CD4-positive, CD25-positive, alpha-beta regulatory T cell (primary cell): ENCODE measurements around the gene C16orf95. TPM values are rescaled to one million over a fixed set of nuclear protein-coding genes. Genes with fewer than 3 reads are reported as not detected.
A peak's percentile ranks its signal among the peaks of the same experiment; 100 is the strongest.

ENCODE experiments used
- ATAC-seq, 2 donors: fragments of 150-1000 bp; cut with Tn5 transposase; one replicate each; pipeline ENCODE4 v1.10.0; 2021; ENCODE audit warnings: low read depth in 2 of 2, moderate number of reproducible peaks in 2 of 2, moderate library complexity in 1 of 2
- DNase-seq, 3 donors: peaks; one replicate each; pipeline versions ENCODE4 v3.0.0 to v3.0.0-alpha.2; 2012 to 2022; ENCODE audit warnings: mixed read lengths in 1 of 3
- H3K27ac ChIP-seq: one replicate; pipeline ENCODE4 v1.7.0; 2013; ENCODE audit warnings: mild to moderate bottlenecking, low read length; ENCODE audit not compliant: insufficient read depth, poor library complexity, severe bottlenecking
- H3K27me3 ChIP-seq: one replicate; pipeline ENCODE4 v1.7.0; 2013; ENCODE audit warnings: low read length; ENCODE audit not compliant: control insufficient read depth, insufficient read depth
- H3K36me3 ChIP-seq: one replicate; pipeline ENCODE4 v1.7.0; 2013; ENCODE audit warnings: mild to moderate bottlenecking, low read length, moderate library complexity; ENCODE audit not compliant: control insufficient read depth, insufficient read depth
- H3K4me1 ChIP-seq: 2 replicates; pipeline ENCODE4 v1.7.0; 2013; ENCODE audit warnings: mild to moderate bottlenecking, low read length; ENCODE audit not compliant: insufficient read depth, control insufficient read depth, poor library complexity, severe bottlenecking
- H3K4me3 ChIP-seq: one replicate; pipeline ENCODE4 v1.7.0; 2013; ENCODE audit warnings: low read depth, mild to moderate bottlenecking, low read length, moderate library complexity
- H3K9me3 ChIP-seq, 2 experiments: 1 replicate in 1 of 2; 2 replicates in 1 of 2; pipeline ENCODE4 v1.7.0; 2013; ENCODE audit warnings: low read length in 2 of 2, mild to moderate bottlenecking in 1 of 2, moderate library complexity in 1 of 2; ENCODE audit not compliant: control insufficient read depth in 2 of 2
- H3K27ac Mint-ChIP-seq, 3 donors: one replicate each; pipeline ENCODE4 v1.8.0; 2020 to 2022; ENCODE audit warnings: mild to moderate bottlenecking in 3 of 3, mixed read lengths in 3 of 3, moderate library complexity in 2 of 3
- H3K27me3 Mint-ChIP-seq: one replicate; pipeline ENCODE4 v1.8.0; 2022; ENCODE audit warnings: mild to moderate bottlenecking, mixed read lengths
- H3K36me3 Mint-ChIP-seq: one replicate; pipeline ENCODE4 v1.8.0; 2020; ENCODE audit warnings: mixed read lengths
- H3K4me1 Mint-ChIP-seq, 4 donors: one replicate each; pipeline ENCODE4 v1.8.0; 2020 to 2022; ENCODE audit warnings: mixed read lengths in 4 of 4, mild to moderate bottlenecking in 1 of 4
- H3K4me3 Mint-ChIP-seq, 4 donors: one replicate each; pipeline ENCODE4 v1.8.0; 2020 to 2022; ENCODE audit warnings: mild to moderate bottlenecking in 4 of 4, mixed read lengths in 4 of 4, moderate library complexity in 3 of 4
- H3K9me3 Mint-ChIP-seq, 7 donors: one replicate each; pipeline ENCODE4 v1.8.0; 2020 to 2022; ENCODE audit warnings: mixed read lengths in 7 of 7, mild to moderate bottlenecking in 3 of 7, moderate library complexity in 2 of 7
- polyA plus RNA-seq, 4 donors: library from polyadenylated mRNA; unstranded; fragments of 300-500 nt; fragmentation: Illumina TruSeq; gene quantifications; one replicate each; pipeline ENCODE4 v1.2.3, GENCODE V29; 2021
- total RNA-seq: library from RNA; stranded (reverse); gene quantifications from one replicate; pipeline ENCODE4 v1.2.3, GENCODE V29; 2022

C16orf95 gene
- total and polyA plus RNA-seq, 5 donors from 2014 or later, result 2.1 to 8.8 (median 2.9) TPM

DNA sequence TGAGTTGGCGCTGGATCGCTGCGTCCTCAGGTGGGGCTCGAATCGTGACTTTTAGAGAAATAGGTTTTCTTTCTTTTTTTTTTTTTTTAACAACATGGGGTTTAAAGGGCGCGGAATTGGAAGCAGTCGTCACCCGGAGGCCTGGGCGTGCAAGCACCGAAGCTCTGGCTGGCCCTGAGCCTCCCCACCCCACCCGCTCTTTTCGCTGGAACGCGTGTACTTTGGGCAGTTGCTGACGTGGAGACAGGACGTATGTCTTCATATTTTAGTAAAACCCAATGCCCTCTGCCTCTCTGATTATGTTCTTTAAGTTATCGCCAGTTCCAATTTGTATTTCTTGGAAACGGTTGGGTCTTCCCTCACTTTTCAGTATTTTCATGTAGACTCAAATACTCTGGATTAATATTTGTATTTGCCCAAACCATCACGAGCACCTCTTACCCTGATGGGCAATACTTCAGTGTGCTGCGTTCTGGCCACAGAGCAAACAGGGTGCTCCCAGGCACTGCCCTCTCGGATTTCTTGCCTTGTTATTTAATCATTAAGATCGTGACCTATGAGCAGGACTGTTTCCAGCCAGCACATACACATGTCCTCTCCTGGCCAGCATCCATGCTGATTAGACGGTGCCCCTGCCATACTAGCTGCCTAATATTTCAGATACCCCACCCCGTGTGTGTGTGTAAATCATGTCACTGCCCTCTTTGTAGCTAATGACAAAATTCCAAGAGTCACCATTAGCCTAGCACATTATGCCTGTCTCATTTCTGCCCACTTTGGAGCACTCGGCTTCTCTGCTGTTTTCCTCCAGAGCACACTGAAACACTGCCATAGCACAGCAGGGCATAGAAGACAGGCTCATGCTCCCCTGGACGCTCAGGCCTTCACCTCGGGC lies 805 bp upstream of the C16orf95 start:
- Histone ChIP-seq H3K36me3 (no peaks in the 10 kb centered on the region), H3K27ac (peak overlapping the region; percentile 82), H3K9me3 (no peaks in the 10 kb centered on the region), H3K4me1 (peaks cover 18% of the 10 kb centered on the region), H3K27me3 (no peaks in the 10 kb centered on the region), H3K4me3 (peak overlapping the region; percentile 87)
- peak; percentile 8 to 10 for ATAC-seq
- H3K4me3 Mint-ChIP-seq, result peak overlapping the region; percentile 89 to 97 (median 94)
- H3K27ac Mint-ChIP-seq, result peak overlapping the region; percentile 87 to 98 (median 91)
- no peaks in the 10 kb centered on the region for H3K27me3 Mint-ChIP-seq
- no peaks in the 10 kb centered on the region for H3K36me3 Mint-ChIP-seq
- DNase-seq, result peak in 1 of 3 donors; percentile 75
- H3K4me1 Mint-ChIP-seq, result peaks cover 7 to 23% (median 16%) of the 10 kb centered on the region in 4 donors
- H3K9me3 Mint-ChIP-seq, result no peaks in the 10 kb centered on the region

DNA sequence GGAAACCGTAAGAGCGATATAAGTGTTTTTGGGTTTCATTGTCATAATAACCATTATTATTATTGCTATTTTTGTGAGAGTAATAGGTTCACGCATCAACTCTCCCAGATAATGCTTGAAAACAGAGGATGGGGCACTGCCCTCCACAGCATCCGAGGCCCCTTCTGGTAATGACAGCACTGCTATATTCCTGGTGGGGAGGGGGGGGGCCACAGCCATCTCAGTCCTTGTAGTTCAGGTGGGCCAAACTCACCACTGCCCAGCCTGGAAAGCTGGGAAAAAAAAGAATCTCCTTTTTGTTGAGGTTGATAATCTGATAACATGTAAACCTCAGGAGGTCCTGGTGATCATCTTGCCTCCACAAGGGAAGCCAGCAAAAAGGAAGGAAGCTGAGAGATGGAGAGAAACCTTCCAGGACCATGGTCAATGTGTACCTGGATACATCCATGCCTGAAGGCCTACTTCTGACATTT lies 706 bp downstream of the C16orf95 start:
- peaks cover 18% of the 10 kb centered on the region for H3K4me1 ChIP-seq
- Mint-ChIP-seq H3K4me3 (peak overlapping the region; percentile 89 to 97 (median 94)), H3K4me1 (peaks cover 7 to 23% (median 16%) of the 10 kb centered on the region in 4 donors), H3K9me3 (no peaks in the 10 kb centered on the region), H3K36me3 (no peaks in the 10 kb centered on the region), H3K27ac (peak overlapping the region; percentile 87 to 98 (median 91)), H3K27me3 (no peaks in the 10 kb centered on the region)
- no peaks in the 10 kb centered on the region for H3K36me3 ChIP-seq
- no peaks in the 10 kb centered on the region for H3K9me3 ChIP-seq
- H3K27me3 ChIP-seq, result no peaks in the 10 kb centered on the region
- peak overlapping the region; percentile 75 for H3K4me3 ChIP-seq
- H3K27ac ChIP-seq, result peak overlapping the region; percentile 82
- DNase-seq (no peak), ATAC-seq (no peak)

- DNase-seq, result no peak
- peak overlapping the region in 1 of 4 donors; percentile 51 for H3K4me3 Mint-ChIP-seq
Measured at GRCh38 chr16:87314990-87315420, 2.2 kb downstream of the C16orf95 start.

DNA sequence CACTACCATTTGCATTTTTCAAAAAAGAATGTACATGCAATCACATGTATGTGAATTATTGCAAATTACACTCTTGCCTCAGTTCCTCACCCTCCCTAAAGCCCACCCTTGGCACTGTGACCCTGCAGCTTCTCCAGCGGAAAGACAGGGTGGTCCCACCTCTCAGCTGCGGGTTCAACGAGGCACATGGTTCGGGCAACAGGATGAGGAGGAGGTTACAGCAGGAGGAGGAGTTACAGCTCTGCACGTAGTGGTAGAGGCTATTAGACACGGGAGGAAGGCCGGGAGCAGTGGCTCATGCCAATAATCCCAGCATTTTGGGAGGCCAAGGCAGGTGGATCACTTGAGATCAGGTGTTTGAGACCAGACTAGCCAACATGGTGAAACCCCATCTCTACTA lies 5.2 kb downstream of the C16orf95 start:
- H3K27ac ChIP-seq, result no peak overlapping the region
- H3K4me3 ChIP-seq, result no peak overlapping the region
- DNase-seq (no peak), ATAC-seq (no peak)
- peaks cover 5% of the 10 kb centered on the region for H3K4me1 ChIP-seq
- peaks cover 0 to 12% (median 1%) of the 10 kb centered on the region in 4 donors for H3K4me1 Mint-ChIP-seq
- H3K9me3 ChIP-seq, result no peaks in the 10 kb centered on the region
- H3K36me3 Mint-ChIP-seq, result peaks cover 4% of the 10 kb centered on the region
- peaks cover 0 to 4% (median 0%) of the 10 kb centered on the region in 7 donors for H3K9me3 Mint-ChIP-seq
- H3K27me3 ChIP-seq, result no peaks in the 10 kb centered on the region
- peak overlapping the region in 1 of 3 donors; percentile 38 for H3K27ac Mint-ChIP-seq
- H3K36me3 ChIP-seq, result no peaks in the 10 kb centered on the region
- no peaks in the 10 kb centered on the region for H3K27me3 Mint-ChIP-seq
- no peak overlapping the region for H3K4me3 Mint-ChIP-seq

More at GRCh38 chr16:87314990-87315420, 2.2 kb downstream of the C16orf95 start:
- peaks cover 7 to 23% (median 16%) of the 10 kb centered on the region in 4 donors for H3K4me1 Mint-ChIP-seq
- H3K27ac ChIP-seq, result no peak overlapping the region
- no peaks in the 10 kb centered on the region for H3K36me3 ChIP-seq
- peaks cover 18% of the 10 kb centered on the region for H3K4me1 ChIP-seq
- no peaks in the 10 kb centered on the region for H3K9me3 ChIP-seq
- ATAC-seq, result no peak
- H3K4me3 ChIP-seq, result no peak overlapping the region
- no peaks in the 10 kb centered on the region for H3K36me3 Mint-ChIP-seq
- H3K9me3 Mint-ChIP-seq, result no peaks in the 10 kb centered on the region
- no peaks in the 10 kb centered on the region for H3K27me3 Mint-ChIP-seq
- peak overlapping the region in 1 of 3 donors; percentile 43 for H3K27ac Mint-ChIP-seq
- H3K27me3 ChIP-seq, result no peaks in the 10 kb centered on the region

- H3K27ac Mint-ChIP-seq, result no peak overlapping the region
- H3K4me1 ChIP-seq, result peaks cover 1% of the 10 kb centered on the region
- no peaks in the 10 kb centered on the region for H3K9me3 ChIP-seq
- DNase-seq, result no peak
- H3K9me3 Mint-ChIP-seq, result peaks cover 0 to 5% (median 0%) of the 10 kb centered on the region in 7 donors
- H3K27me3 ChIP-seq, result no peaks in the 10 kb centered on the region
- H3K4me3 ChIP-seq, result no peak overlapping the region
- H3K36me3 ChIP-seq, result no peaks in the 10 kb centered on the region
- peaks cover 0 to 6% (median 0%) of the 10 kb centered on the region in 4 donors for H3K4me1 Mint-ChIP-seq
- peaks cover 4% of the 10 kb centered on the region for H3K36me3 Mint-ChIP-seq
- no peaks in the 10 kb centered on the region for H3K27me3 Mint-ChIP-seq
- ATAC-seq, result no peak
- H3K4me3 Mint-ChIP-seq, result no peak overlapping the region
- H3K27ac ChIP-seq, result no peak overlapping the region
Measured at GRCh38 chr16:87311387-87311786, 5.8 kb downstream of the C16orf95 start.

DNA sequence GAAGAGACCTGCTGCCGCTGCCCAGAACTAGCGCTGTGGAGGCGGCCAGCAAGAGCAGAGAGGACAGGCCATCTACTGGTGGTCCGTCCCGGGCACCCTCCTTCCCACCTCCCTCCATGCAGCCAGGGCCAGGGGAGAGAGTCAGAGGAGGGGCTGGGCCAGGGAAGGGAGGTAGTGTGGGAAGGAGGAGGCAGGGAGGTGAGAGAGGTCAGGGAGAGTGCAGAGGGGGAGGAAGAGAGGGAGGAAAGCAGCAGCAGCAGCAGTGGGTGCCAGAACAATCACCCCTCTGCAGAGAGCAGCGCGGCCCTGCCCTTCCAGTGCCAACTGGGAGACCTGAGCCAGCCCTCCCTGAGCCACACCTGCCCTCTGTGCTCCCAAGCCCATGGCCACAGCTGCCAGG lies 6.6 kb downstream of the C16orf95 start:
- Mint-ChIP-seq H3K4me1 (peaks cover 0 to 6% (median 0%) of the 10 kb centered on the region in 4 donors), H3K4me3 (no peak overlapping the region), H3K27ac (no peak overlapping the region), H3K9me3 (peaks cover 0 to 5% (median 0%) of the 10 kb centered on the region in 7 donors), H3K27me3 (no peaks in the 10 kb centered on the region), H3K36me3 (peaks cover 4% of the 10 kb centered on the region)
- DNase-seq (no peak), ATAC-seq (no peak)
- no peak overlapping the region for H3K27ac ChIP-seq
- no peaks in the 10 kb centered on the region for H3K27me3 ChIP-seq
- H3K36me3 ChIP-seq, result no peaks in the 10 kb centered on the region
- no peaks in the 10 kb centered on the region for H3K9me3 ChIP-seq
- no peaks in the 10 kb centered on the region for H3K4me1 ChIP-seq
- no peak overlapping the region for H3K4me3 ChIP-seq

DNA sequence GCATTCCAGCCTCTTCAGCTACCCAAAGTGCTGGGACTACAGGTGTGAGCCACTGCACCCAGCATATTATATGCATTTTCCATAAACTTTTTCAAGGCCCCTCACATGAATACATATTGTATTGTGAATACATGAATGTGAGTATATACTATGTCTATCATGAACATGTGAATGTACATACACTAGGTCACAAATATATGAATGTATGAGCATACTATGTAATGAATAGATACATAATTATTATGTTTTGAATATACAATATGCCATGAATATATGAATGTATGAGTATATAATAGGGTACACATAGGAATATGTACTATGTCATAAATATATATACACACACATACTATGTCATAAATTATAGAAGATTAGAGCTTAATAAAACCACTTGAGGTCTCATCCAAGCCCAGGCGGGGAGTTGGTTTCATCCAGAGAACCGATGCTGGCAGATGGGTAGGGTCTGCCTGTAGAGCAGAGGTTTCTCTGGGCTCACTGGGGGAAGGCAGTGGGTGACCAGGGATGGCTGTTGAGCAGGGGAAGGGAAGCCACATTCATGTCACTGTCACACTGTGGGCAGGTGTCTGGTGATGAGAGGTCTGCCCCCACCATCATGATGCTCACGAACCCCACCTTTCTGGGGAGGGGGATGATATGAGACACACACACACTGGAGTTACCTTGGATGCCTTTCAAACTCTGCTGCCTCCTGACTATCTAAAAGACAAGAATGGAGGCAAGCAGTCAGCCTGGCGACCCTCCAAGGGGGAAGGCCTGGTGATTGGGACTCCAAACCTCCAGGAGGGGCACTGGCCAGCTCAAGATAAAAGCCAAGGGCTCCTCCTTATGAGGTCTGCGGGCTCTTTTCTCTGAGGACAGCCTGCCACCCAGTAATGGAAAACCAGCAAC lies 7.3 kb downstream of the C16orf95 start:
- Histone ChIP-seq H3K9me3 (no peaks in the 10 kb centered on the region), H3K27ac (no peak overlapping the region), H3K27me3 (no peaks in the 10 kb centered on the region), H3K4me1 (no peaks in the 10 kb centered on the region), H3K4me3 (no peak overlapping the region), H3K36me3 (no peaks in the 10 kb centered on the region)
- H3K4me1 Mint-ChIP-seq, result peaks cover 0 to 6% (median under 1%) of the 10 kb centered on the region in 4 donors
- ATAC-seq (no peak), DNase-seq (no peak)
- peaks cover 4% of the 10 kb centered on the region for H3K36me3 Mint-ChIP-seq
- H3K4me3 Mint-ChIP-seq, result peak overlapping the region in 1 of 4 donors; percentile 32
- no peak overlapping the region for H3K27ac Mint-ChIP-seq
- H3K27me3 Mint-ChIP-seq, result no peaks in the 10 kb centered on the region
- peaks cover 0 to 5% (median 0%) of the 10 kb centered on the region in 7 donors for H3K9me3 Mint-ChIP-seq
